H1 (cell line): ENCODE data around the gene AMY1B.
"Not testable (repeated sequence)": the region's sequence is repeated elsewhere in the genome, so short reads cannot be mapped to it uniquely, and the experiment has no call there.

Source experiments
- ATF3 ChIP-seq: IDR thresholded peaks from 2 replicates; pipeline ENCODE4 v1.6.1; 2011; ENCODE audit warnings: low read depth, mild to moderate bottlenecking, low read length; ENCODE audit not compliant: insufficient read depth
- BRCA1 ChIP-seq: IDR thresholded peaks from 2 replicates; pipeline ENCODE4 v1.6.1; 2012; ENCODE audit warnings: low read depth, low read length, improper control_type of control experiment
- CBX5 ChIP-seq: fragments of 300-800, 300-1000 bp; sonication (generic); IDR thresholded peaks from 2 replicates; pipeline ENCODE4 v1.7.1; 2016; ENCODE audit warnings: antibody characterized with exemption, low read length, low read depth
- CEBPB ChIP-seq: IDR thresholded peaks from 2 replicates; pipeline ENCODE4 v1.6.1; 2012; ENCODE audit warnings: low read depth, low read length
- CHD2 ChIP-seq: IDR thresholded peaks from 2 replicates; pipeline ENCODE4 v1.6.1; 2012; ENCODE audit warnings: low read length, improper control_type of control experiment
- GABPA ChIP-seq: IDR thresholded peaks from 2 replicates; pipeline ENCODE4 v1.6.1; 2011; ENCODE audit warnings: mild to moderate bottlenecking, low read length, moderate library complexity, borderline replicate concordance; ENCODE audit not compliant: insufficient read depth
- POLR2A ChIP-seq, 2 experiments: IDR thresholded peaks; 1 replicate in 1 of 2; 2 replicates in 1 of 2; pipeline ENCODE4 v1.6.1; 2011; ENCODE audit warnings: low read depth in 2 of 2, low read length in 2 of 2, mild to moderate bottlenecking in 2 of 2; ENCODE audit errors: control extremely low read depth in 1 of 2
- SIRT6 ChIP-seq: IDR thresholded peaks from one replicate; pipeline ENCODE4 v1.7.1; 2012; ENCODE audit warnings: low read length, inconsistent platforms
- SP1 ChIP-seq: IDR thresholded peaks from 2 replicates; pipeline ENCODE4 v1.6.1; 2011; ENCODE audit warnings: low read depth, low read length
- SRF ChIP-seq: IDR thresholded peaks from 2 replicates; pipeline ENCODE4 v1.6.1; 2011; ENCODE audit warnings: mild to moderate bottlenecking, low read depth, low read length, moderate library complexity
- USF2 ChIP-seq: IDR thresholded peaks from 2 replicates; pipeline ENCODE4 v1.6.1; 2011; ENCODE audit warnings: low read length, improper control_type of control experiment
- TF ChIP-seq, protein P1 (sequence below), 3 experiments: IDR thresholded peaks; 1 replicate in 2 of 3; 2 replicates in 1 of 3; pipeline versions ENCODE4 v1.5.1 to v1.6.1; 2011; ENCODE audit warnings: low read length in 3 of 3, mild to moderate bottlenecking in 3 of 3, inconsistent platforms in 2 of 3, low read depth in 1 of 3, moderate library complexity in 1 of 3; ENCODE audit not compliant: insufficient read depth in 1 of 3; ENCODE audit errors: control extremely low read depth in 1 of 3
- TF ChIP-seq, protein P2 (sequence below): IDR thresholded peaks from 2 replicates; pipeline ENCODE4 v1.6.1; 2012; ENCODE audit warnings: low read length, inconsistent platforms
- TF ChIP-seq, protein P3 (sequence below): IDR thresholded peaks from 2 replicates; pipeline ENCODE4 v1.6.1; 2012; ENCODE audit warnings: inconsistent platforms

DNA sequence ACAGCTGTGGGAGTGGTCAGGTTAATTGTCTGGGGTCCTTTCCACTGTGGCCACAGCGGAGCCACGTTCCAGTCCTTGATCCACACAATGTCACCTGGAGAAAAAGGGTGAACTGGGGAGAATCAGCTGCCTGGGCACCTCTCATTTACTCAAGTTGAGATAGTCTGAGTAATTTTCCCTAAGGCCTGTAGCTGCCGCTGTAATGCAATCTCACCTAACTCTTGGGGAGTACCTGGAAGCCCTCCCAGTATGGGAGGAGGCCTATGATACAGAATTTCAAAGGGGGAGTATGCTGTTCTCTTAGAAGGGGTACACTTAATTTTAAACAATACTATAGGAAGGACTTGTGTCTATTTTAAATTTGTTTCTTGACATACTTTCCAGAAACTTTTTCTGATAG is 45.7 kb downstream of the AMY1B start:
- TF ChIP-seq POLR2A (IDR thresholded peaks at IDR 0.05; ENCODE audit: control extremely low read depth in 1 of 2, low read depth in 2 of 2, low read length in 2 of 2); CHD2; CEBPB; GABPA; USF2; SP1; SIRT6; ATF3; BRCA1; CBX5; SRF: not testable (repeated sequence)
- TF ChIP-seq, protein P1, sequence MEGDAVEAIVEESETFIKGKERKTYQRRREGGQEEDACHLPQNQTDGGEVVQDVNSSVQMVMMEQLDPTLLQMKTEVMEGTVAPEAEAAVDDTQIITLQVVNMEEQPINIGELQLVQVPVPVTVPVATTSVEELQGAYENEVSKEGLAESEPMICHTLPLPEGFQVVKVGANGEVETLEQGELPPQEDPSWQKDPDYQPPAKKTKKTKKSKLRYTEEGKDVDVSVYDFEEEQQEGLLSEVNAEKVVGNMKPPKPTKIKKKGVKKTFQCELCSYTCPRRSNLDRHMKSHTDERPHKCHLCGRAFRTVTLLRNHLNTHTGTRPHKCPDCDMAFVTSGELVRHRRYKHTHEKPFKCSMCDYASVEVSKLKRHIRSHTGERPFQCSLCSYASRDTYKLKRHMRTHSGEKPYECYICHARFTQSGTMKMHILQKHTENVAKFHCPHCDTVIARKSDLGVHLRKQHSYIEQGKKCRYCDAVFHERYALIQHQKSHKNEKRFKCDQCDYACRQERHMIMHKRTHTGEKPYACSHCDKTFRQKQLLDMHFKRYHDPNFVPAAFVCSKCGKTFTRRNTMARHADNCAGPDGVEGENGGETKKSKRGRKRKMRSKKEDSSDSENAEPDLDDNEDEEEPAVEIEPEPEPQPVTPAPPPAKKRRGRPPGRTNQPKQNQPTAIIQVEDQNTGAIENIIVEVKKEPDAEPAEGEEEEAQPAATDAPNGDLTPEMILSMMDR (IDR thresholded peaks at IDR 0.05; ENCODE audit: control extremely low read depth in 1 of 3, insufficient read depth in 1 of 3, low read depth in 1 of 3, low read length in 3 of 3), result not testable (repeated sequence)
- TF ChIP-seq, protein P2, sequence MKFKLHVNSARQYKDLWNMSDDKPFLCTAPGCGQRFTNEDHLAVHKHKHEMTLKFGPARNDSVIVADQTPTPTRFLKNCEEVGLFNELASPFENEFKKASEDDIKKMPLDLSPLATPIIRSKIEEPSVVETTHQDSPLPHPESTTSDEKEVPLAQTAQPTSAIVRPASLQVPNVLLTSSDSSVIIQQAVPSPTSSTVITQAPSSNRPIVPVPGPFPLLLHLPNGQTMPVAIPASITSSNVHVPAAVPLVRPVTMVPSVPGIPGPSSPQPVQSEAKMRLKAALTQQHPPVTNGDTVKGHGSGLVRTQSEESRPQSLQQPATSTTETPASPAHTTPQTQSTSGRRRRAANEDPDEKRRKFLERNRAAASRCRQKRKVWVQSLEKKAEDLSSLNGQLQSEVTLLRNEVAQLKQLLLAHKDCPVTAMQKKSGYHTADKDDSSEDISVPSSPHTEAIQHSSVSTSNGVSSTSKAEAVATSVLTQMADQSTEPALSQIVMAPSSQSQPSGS, result not testable (repeated sequence)
- TF ChIP-seq, protein P3, sequence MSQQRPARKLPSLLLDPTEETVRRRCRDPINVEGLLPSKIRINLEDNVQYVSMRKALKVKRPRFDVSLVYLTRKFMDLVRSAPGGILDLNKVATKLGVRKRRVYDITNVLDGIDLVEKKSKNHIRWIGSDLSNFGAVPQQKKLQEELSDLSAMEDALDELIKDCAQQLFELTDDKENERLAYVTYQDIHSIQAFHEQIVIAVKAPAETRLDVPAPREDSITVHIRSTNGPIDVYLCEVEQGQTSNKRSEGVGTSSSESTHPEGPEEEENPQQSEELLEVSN, result not testable (repeated sequence)
